SIG-M5 (cell line): ENCODE measurements around the gene CCL23.

Experiments
- DNase-seq: peaks from one replicate; lab custom pipeline; 2025; lab: John Stamatoyannopoulos, UW

Gene CCL23

GRCh38 chr17:35969558-35970380 lies 48.0 kb downstream of the CCL23 start:
- DNase-seq, result no peak

GRCh38 chr17:35968520-35969054 lies 49.2 kb downstream of the CCL23 start:
- DNase-seq, result no peak

- no peak for DNase-seq
Measured at GRCh38 chr17:35965272-35965671, 52.5 kb downstream of the CCL23 start.

GRCh38 chr17:35963663-35964062 lies 54.1 kb downstream of the CCL23 start:
- DNase-seq, result no peak
